ENCODE data around the gene ENO4.

Gene ENO4

DNA sequence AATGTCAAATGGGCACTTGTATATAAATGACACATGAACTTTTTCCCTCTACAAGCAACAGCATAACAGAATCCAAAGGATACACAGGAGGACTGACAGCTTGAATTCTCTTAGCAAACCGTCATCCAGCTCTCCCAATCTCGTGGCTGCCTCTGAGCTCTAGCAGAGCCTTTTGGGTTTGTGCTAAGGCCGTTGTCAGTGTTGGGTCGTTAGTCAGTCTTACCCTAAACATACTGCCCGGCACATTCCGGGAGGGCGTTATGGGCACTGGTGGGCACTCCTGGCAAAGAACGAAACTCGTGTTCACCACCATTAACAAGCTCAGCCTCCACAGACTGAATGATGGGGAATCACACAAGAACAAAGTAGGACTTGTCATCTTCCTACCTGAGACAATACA, 19.6 kb upstream of the ENO4 start:
- DNase-seq (ENCODE audit: low spot score): no peak

DNA sequence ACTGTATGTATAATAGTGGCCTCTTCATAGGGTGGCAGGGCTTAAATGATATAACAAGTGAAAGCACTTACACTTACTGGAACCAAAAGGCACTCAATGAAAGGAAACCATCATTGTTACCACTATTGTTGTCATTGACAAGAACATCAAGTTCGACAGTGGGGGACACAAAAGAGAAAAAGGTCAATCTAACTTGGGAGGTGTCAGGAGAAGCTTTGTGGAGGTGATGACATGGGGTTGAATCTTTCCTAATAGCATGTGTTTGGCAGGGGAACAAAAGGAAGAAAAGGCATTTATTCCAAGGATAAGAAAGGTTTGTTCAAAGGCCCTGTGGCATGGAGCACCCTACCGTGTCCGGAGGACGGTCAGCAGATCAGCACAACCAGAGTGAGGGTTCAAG, 18.2 kb upstream of the ENO4 start:
- no peak for DNase-seq (ENCODE audit: low spot score)

GRCh38 chr10:116831790-116832189, 17.5 kb upstream of the ENO4 start:
- DNase-seq (ENCODE audit: low spot score): no peak

DNA sequence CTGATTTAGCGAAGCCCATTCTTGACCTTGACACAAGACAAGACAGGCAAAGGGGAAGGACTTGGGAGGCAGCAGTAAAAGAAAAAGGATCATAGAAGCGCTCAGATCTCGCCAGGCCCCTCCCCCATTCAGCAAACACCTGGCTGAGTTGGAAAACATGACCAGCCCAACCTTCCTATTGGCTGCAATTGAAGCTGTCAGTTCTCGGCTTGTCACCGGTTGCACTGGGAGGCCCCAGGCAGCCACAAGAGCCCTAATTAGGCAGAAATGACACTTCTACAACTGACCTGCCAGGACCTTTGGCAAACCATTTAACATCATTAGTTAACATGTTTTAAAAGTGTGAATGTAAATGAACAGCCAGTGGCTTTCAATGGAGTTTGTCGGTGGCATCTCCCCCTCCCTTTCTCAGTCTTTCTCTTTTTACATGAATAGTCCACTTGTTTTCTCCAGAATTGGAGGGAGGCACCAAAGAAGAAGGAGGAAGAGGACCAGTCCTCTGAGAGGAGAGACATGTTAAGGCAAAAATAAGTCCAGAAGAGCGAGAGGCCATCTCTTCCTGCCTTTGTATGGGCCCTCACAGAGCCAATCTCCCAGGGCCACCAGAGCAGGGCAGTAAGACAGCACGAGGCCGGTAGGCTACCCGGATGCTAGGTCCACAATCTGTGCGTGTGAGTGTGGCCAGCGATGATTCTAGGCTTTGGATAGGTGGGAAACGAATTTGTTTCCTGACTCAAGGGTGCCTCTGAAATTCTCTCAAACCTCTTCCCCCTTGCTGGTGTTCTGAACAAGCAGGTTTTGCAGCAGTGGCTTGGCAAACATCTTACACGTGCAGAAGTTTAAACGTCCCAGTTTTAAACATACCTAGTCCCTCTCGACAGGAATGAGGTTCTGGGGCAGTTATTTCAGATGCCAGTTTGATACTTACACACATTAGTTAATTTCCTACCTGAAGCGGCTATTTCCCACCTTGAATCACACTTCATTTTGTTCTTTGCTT, 15.0 kb upstream of the ENO4 start:
- DNase-seq (ENCODE audit: low spot score): no peak

DNA sequence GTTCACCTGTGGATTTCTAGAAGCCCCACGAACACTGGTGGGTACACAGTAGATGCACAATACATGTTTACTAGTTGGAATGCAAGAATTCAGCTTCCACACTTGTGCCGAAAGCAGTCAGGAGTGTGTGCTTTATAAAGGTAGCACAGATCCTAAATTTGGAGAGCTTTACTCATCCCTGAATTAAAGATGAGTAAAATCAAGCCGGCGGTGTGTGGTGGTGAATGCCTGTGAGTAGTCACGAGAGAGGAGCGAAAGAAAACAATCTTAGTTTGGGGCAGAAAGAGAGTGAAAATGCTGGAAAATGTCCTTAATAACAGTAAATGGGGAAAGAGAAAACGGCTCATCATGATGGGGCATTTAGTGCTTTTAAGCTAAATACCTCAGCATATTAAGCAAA, 13.6 kb upstream of the ENO4 start:
- DNase-seq (ENCODE audit: low spot score): no peak

DNA sequence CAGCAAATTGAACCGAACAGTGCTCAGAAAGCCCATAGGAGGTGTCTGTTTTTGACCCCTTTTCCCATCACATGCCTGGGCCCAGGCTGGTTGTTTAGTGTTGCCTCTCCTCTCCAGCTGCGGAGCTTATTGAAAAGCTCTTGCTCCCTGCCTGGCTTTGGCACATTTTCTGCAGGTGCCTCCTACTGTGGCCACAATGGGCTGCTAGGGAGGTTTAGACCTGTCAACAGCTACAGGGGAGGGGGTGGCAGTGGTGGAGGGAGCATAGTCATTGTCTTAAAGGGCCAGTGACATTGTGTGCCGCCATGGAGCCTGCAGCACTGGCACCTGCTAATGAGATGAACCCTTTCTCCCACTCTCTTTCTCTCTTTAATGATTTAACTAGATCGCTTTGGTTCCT, 13.2 kb upstream of the ENO4 start:
- DNase-seq (ENCODE audit: low spot score): no peak

DNA sequence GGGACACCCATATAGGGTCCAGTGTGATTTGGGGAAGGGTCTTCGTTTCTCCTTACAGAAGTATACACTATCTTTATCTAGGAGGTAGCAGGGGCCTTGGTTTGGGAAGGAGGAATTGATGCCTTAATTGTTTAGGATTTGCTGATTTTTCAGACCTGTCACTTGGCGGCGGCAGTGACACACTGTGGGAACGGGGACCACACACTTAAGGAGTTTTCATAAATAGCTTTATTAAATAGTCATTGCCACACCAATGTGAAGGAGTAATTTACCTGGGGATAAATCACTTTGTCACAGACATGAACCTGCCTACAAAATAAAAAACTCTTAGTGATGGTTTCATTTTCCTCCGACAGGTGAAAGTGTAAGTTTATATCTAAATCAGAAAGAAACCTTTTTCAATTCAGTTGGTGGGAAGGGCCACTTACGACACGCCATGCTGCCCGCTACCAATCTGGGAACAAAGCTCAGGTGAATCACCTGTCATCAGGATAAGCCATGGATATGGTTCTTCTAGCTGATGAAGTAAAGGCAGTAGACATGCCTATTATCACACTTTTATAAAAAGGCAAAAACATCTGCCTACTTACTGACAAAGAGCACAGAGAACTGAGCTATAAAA, 12.3 kb upstream of the ENO4 start:
- no peak for DNase-seq (ENCODE audit: low spot score)

DNA sequence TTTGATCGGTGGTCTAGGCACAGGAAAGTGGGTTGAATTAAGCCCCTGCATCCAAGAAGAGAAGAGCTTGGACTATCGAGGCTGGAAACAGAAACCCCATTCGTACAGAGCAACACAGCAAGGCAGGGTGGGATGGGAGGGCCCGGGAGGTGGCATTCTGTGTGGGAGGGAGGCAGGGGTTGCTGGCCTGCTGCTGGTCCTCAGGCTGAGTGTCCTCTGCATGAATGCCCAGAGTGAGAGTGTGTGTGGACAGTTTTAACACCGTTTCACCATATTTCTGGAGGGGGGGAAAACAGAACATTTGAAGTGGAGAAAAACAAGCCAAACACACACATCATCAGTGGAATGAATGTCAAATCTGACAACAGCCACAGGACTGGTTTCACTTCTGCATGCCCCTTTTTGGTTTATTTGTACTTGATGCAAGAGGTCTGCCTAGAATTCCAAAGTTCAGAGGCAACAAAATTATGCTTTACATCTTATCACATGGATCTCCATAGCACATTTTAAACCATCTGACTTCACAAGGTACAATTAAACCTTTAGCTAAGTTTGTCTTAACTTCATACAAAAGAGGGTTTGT, 11.1 kb upstream of the ENO4 start:
- DNase-seq (ENCODE audit: low spot score): no peak

- no peak for DNase-seq (ENCODE audit: low spot score)
Measured at GRCh38 chr10:116840389-116841075, 8.8 kb upstream of the ENO4 start.

GRCh38 chr10:116845823-116846222, 3.5 kb upstream of the ENO4 start:
- no peak for DNase-seq (ENCODE audit: low spot score)

- peak; percentile 23 for DNase-seq (ENCODE audit: low spot score)
Measured at GRCh38 chr10:116848032-116848943, 1.0 kb upstream of the ENO4 start.

DNA sequence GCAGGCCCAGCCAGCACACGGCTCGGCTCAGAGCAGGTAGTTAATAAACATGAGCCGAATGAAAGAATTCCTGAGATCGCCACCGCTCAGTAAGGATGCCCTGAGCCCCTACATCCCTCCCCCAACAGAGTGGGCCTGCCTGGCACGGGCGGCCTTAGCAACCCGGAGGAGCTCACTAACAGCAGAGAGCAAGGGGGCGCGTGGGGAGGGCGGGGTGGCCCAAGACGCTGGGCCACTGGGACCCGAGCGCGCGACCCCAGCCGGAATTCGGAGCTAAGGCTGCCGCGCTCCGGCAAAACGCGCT, 403 bp upstream of the ENO4 start:
- no peak for DNase-seq (ENCODE audit: low spot score)

DNA sequence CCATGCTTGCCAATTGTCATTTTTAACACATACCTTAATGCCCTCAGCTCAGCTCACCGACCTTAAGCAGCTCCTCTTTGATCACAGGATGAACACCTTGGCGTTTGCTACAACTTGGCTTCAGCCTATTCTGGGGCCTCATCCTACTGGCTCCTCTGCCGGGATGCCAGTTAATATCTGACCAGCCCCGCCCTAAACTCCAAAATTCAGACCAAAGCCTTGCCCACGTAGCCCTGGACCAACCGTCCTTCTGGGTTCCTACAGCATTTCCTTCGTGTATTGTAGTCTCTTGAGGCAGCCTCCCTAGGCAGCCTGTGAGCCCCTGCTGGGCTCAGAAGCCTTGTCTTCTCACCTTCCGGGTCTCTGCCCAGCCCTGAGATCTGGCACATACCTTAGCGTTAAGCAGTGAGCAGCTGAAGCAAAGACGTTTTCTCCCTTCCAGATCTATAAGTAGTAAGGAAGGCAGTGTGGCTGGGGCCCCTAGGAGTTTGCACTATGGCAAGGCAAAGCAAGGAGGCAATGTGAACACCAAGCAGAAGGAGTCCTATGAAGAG, 836 bp downstream of the ENO4 start:
- DNase-seq (ENCODE audit: low spot score): no peak

- no peak for DNase-seq (ENCODE audit: low spot score)
Measured at GRCh38 chr10:116852246-116852645, 2.9 kb downstream of the ENO4 start.

GRCh38 chr10:116853287-116853686, 4.0 kb downstream of the ENO4 start:
- no peak for DNase-seq (ENCODE audit: low spot score)

GRCh38 chr10:116853701-116854100, 4.4 kb downstream of the ENO4 start:
- no peak for DNase-seq (ENCODE audit: low spot score)

DNA sequence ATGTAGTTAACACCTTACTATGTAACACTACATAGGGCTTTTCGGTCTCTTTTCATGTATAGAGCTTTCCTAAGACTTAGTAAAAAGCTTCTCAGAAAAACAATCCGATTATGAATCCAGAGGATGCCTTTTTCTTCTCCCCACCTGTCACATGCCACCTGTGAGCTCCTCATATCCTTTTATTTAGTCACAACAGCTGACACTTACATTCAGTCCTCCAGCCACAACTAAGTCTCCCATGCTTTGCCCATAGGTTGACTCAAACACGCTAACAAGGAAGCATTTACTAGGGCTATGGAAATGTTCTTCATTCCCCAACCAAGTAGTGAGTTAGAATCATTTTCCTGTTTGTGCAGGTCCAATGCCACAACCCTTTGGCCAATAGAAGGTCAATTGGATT, 7.9 kb downstream of the ENO4 start:
- DNase-seq (ENCODE audit: low spot score): no peak

DNA sequence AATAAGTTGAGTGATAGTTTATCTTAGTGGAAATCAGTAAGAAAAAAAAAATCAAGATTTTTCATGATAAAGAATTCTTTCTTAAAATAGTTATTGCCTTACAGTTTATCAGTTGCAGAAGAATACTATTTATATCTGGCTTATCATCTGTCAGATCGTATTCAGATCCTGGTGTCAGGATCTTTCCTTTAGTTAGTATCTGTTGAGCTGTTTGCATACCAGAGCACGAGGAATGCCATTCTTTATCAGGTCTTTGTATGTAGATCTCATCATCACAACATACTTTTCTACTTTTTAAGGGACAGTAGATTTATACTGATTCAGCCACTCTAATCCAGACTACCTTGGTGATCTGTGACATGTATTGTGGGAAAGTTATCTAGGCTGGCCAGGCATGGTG, 12.5 kb downstream of the ENO4 start:
- DNase-seq (ENCODE audit: low spot score): no peak

DNA sequence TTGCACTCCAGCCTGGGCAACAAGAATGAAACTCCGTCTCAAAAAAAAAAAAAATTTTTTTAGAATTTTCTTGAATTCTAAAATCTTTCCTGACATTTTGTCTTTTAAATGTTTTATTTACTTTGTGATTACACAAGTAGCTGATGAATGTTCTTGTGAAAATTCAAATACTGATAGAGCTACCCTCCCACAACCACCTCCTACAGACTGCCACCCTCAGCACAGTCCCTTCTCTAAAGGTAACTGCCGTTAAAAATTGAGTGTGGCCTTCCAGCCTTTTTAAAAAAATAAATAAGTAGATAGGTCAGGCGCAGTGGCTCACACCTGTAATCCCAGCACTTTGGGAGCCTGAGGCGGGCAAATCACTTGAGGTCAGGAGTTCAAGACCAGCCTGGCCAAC, 15.1 kb downstream of the ENO4 start:
- DNase-seq (ENCODE audit: low spot score): no peak

- DNase-seq (ENCODE audit: low spot score): no peak
Measured at GRCh38 chr10:116866066-116866465, 16.8 kb downstream of the ENO4 start.

- DNase-seq (ENCODE audit: low spot score): no peak
Measured at GRCh38 chr10:116866987-116867595, 17.8 kb downstream of the ENO4 start.
